ENCODE data around the gene PTPRM.

PTPRM gene

GRCh38 chr18:8272254-8272653 lies 705.1 kb downstream of the PTPRM start:
- no peak overlapping the region for H3K27ac ChIP-seq (ENCODE audit: low read length, poor library complexity, severe bottlenecking)
- no peak overlapping the region for H2BK5ac ChIP-seq (ENCODE audit: low read depth, low read length, poor library complexity, severe bottlenecking)
- no peak overlapping the region for H3K4me3 ChIP-seq (ENCODE audit: insufficient read depth in 1 of 2, low read depth in 1 of 2, low read length in 2 of 2)
- no peak overlapping the region for H2BK15ac ChIP-seq (ENCODE audit: low read depth, poor library complexity, severe bottlenecking)
- no peak overlapping the region for H3K9ac ChIP-seq (ENCODE audit: low read length)
- H3K9me3 ChIP-seq (ENCODE audit: control insufficient read depth, low read length) = no peaks in the 10 kb centered on the region
- no peak overlapping the region for H3K18ac ChIP-seq (ENCODE audit: low read depth in 1 of 2, low read length in 2 of 2)
- no peak overlapping the region for H3K4ac ChIP-seq (ENCODE audit: low read depth in 1 of 2, low read length in 2 of 2)
- no peak overlapping the region for H4K8ac ChIP-seq (ENCODE audit: low read length)
- H2BK120ac ChIP-seq (ENCODE audit: low read depth, low read length) = no peak overlapping the region
- H3K23ac ChIP-seq (ENCODE audit: low read length in 2 of 2) = no peak overlapping the region
- H3K14ac ChIP-seq (ENCODE audit: low read length in 2 of 2) = no peak overlapping the region
- no peak overlapping the region for H4K91ac ChIP-seq (ENCODE audit: low read length)
- H3K4me1 ChIP-seq (ENCODE audit: control insufficient read depth, insufficient read depth, low read depth, low read length) = no peaks in the 10 kb centered on the region
- peaks cover 8% of the 10 kb centered on the region for H3K79me1 ChIP-seq (replicated peaks; ENCODE audit: low read length, poor library complexity, severe bottlenecking)
- no peak overlapping the region for H2BK12ac ChIP-seq (ENCODE audit: low read length in 2 of 2)
- no peak overlapping the region for H2AFZ ChIP-seq (ENCODE audit: low read depth, low read length)
- H3K36me3 ChIP-seq (ENCODE audit: control insufficient read depth in 1 of 2, insufficient read depth in 2 of 2, low read depth in 1 of 2, low read length in 2 of 2) = no peaks in the 10 kb centered on the region
- no peak overlapping the region for H3K4me2 ChIP-seq (ENCODE audit: low read length, poor library complexity, severe bottlenecking)
- no peak overlapping the region for H2AK5ac ChIP-seq (ENCODE audit: low read length, severe bottlenecking)
- no peak for DNase-seq
- H3K27me3 ChIP-seq (ENCODE audit: control insufficient read depth in 1 of 2, insufficient read depth in 1 of 2, low read length in 2 of 2) = no peaks in the 10 kb centered on the region

GRCh38 chr18:8274370-8274769 lies 707.3 kb downstream of the PTPRM start:
- no peaks in the 10 kb centered on the region for H3K27me3 ChIP-seq (ENCODE audit: control insufficient read depth in 1 of 2, insufficient read depth in 1 of 2, low read length in 2 of 2)
- H2BK12ac ChIP-seq (ENCODE audit: low read length in 2 of 2) = no peak overlapping the region
- WGBS = 91% methylated on average over 1 of the region's 1 CpG
- no peak overlapping the region for H4K91ac ChIP-seq (ENCODE audit: low read length)
- H2AK5ac ChIP-seq (ENCODE audit: low read length, severe bottlenecking) = no peak overlapping the region
- no peak overlapping the region for H3K4me2 ChIP-seq (ENCODE audit: low read length, poor library complexity, severe bottlenecking)
- H3K27ac ChIP-seq (ENCODE audit: low read length, poor library complexity, severe bottlenecking) = no peak overlapping the region
- no peak overlapping the region for H2BK120ac ChIP-seq (ENCODE audit: low read depth, low read length)
- H3K9ac ChIP-seq (ENCODE audit: low read length) = no peak overlapping the region
- no peak overlapping the region for H4K8ac ChIP-seq (ENCODE audit: low read length)
- no peak overlapping the region for H3K4me3 ChIP-seq (ENCODE audit: insufficient read depth in 1 of 2, low read depth in 1 of 2, low read length in 2 of 2)
- no peak overlapping the region for H2BK5ac ChIP-seq (ENCODE audit: low read depth, low read length, poor library complexity, severe bottlenecking)
- H3K4ac ChIP-seq (ENCODE audit: low read depth in 1 of 2, low read length in 2 of 2) = no peak overlapping the region
- no peaks in the 10 kb centered on the region for H3K4me1 ChIP-seq (ENCODE audit: control insufficient read depth, insufficient read depth, low read depth, low read length)
- H3K36me3 ChIP-seq (ENCODE audit: control insufficient read depth in 1 of 2, insufficient read depth in 2 of 2, low read depth in 1 of 2, low read length in 2 of 2) = no peaks in the 10 kb centered on the region
- H3K14ac ChIP-seq (ENCODE audit: low read length in 2 of 2) = no peak overlapping the region
- no peak for DNase-seq
- no peak overlapping the region for H2AFZ ChIP-seq (ENCODE audit: low read depth, low read length)
- no peak overlapping the region for H3K23ac ChIP-seq (ENCODE audit: low read length in 2 of 2)
- no peaks in the 10 kb centered on the region for H3K9me3 ChIP-seq (ENCODE audit: control insufficient read depth, low read length)
- H3K18ac ChIP-seq (ENCODE audit: low read depth in 1 of 2, low read length in 2 of 2) = no peak overlapping the region
- H3K79me1 ChIP-seq (replicated peaks; ENCODE audit: low read length, poor library complexity, severe bottlenecking) = peaks cover 9% of the 10 kb centered on the region
- H2BK15ac ChIP-seq (ENCODE audit: low read depth, poor library complexity, severe bottlenecking) = no peak overlapping the region

- 86% methylated on average over 2 of the region's 3 CpGs for WGBS
- H3K14ac ChIP-seq (ENCODE audit: low read length in 2 of 2) = no peak overlapping the region
- no peak overlapping the region for H3K23ac ChIP-seq (ENCODE audit: low read length in 2 of 2)
- H3K18ac ChIP-seq (ENCODE audit: low read depth in 1 of 2, low read length in 2 of 2) = no peak overlapping the region
- H3K4me3 ChIP-seq (ENCODE audit: insufficient read depth in 1 of 2, low read depth in 1 of 2, low read length in 2 of 2) = no peak overlapping the region
- H3K79me1 ChIP-seq (replicated peaks; ENCODE audit: low read length, poor library complexity, severe bottlenecking) = peaks cover 12% of the 10 kb centered on the region
- no peak overlapping the region for H3K4me2 ChIP-seq (ENCODE audit: low read length, poor library complexity, severe bottlenecking)
- no peaks in the 10 kb centered on the region for H3K27me3 ChIP-seq (ENCODE audit: control insufficient read depth in 1 of 2, insufficient read depth in 1 of 2, low read length in 2 of 2)
- H3K27ac ChIP-seq (ENCODE audit: low read length, poor library complexity, severe bottlenecking) = no peak overlapping the region
- H2BK120ac ChIP-seq (ENCODE audit: low read depth, low read length) = no peak overlapping the region
- DNase-seq = no peak
- no peaks in the 10 kb centered on the region for H3K4me1 ChIP-seq (ENCODE audit: control insufficient read depth, insufficient read depth, low read depth, low read length)
- no peak overlapping the region for H3K4ac ChIP-seq (ENCODE audit: low read depth in 1 of 2, low read length in 2 of 2)
- no peak overlapping the region for H2AK5ac ChIP-seq (ENCODE audit: low read length, severe bottlenecking)
- no peak overlapping the region for H2BK12ac ChIP-seq (ENCODE audit: low read length in 2 of 2)
- H2BK15ac ChIP-seq (ENCODE audit: low read depth, poor library complexity, severe bottlenecking) = no peak overlapping the region
- H3K9ac ChIP-seq (ENCODE audit: low read length) = no peak overlapping the region
- no peak overlapping the region for H4K8ac ChIP-seq (ENCODE audit: low read length)
- no peak overlapping the region for H2BK5ac ChIP-seq (ENCODE audit: low read depth, low read length, poor library complexity, severe bottlenecking)
- H3K9me3 ChIP-seq (ENCODE audit: control insufficient read depth, low read length) = no peaks in the 10 kb centered on the region
- H4K91ac ChIP-seq (ENCODE audit: low read length) = no peak overlapping the region
- H2AFZ ChIP-seq (ENCODE audit: low read depth, low read length) = no peak overlapping the region
- peaks cover 0 to 2% of the 10 kb centered on the region in 2 experiments for H3K36me3 ChIP-seq (ENCODE audit: control insufficient read depth in 1 of 2, insufficient read depth in 2 of 2, low read depth in 1 of 2, low read length in 2 of 2)
Measured at GRCh38 chr18:8276406-8276805, 709.3 kb downstream of the PTPRM start.

- Histone ChIP-seq H4K8ac (ENCODE audit: low read length) (no peak overlapping the region), H2AK5ac (ENCODE audit: low read length, severe bottlenecking) (no peak overlapping the region), H3K27ac (ENCODE audit: low read length, poor library complexity, severe bottlenecking) (no peak overlapping the region), H3K36me3 (ENCODE audit: control insufficient read depth in 1 of 2, insufficient read depth in 2 of 2, low read depth in 1 of 2, low read length in 2 of 2) (peaks cover 0 to 2% of the 10 kb centered on the region in 2 experiments), H3K14ac (ENCODE audit: low read length in 2 of 2) (no peak overlapping the region), H3K4ac (ENCODE audit: low read depth in 1 of 2, low read length in 2 of 2) (no peak overlapping the region), H3K18ac (ENCODE audit: low read depth in 1 of 2, low read length in 2 of 2) (no peak overlapping the region), H3K4me1 (ENCODE audit: control insufficient read depth, insufficient read depth, low read depth, low read length) (no peaks in the 10 kb centered on the region), H4K91ac (ENCODE audit: low read length) (no peak overlapping the region), H2BK15ac (ENCODE audit: low read depth, poor library complexity, severe bottlenecking) (no peak overlapping the region), H3K9me3 (ENCODE audit: control insufficient read depth, low read length) (no peaks in the 10 kb centered on the region), H3K9ac (ENCODE audit: low read length) (no peak overlapping the region), H3K23ac (ENCODE audit: low read length in 2 of 2) (no peak overlapping the region), H3K27me3 (ENCODE audit: control insufficient read depth in 1 of 2, insufficient read depth in 1 of 2, low read length in 2 of 2) (no peaks in the 10 kb centered on the region), H2BK5ac (ENCODE audit: low read depth, low read length, poor library complexity, severe bottlenecking) (no peak overlapping the region), H3K79me1 (replicated peaks; ENCODE audit: low read length, poor library complexity, severe bottlenecking) (peaks cover 12% of the 10 kb centered on the region), H2AFZ (ENCODE audit: low read depth, low read length) (no peak overlapping the region), H3K4me3 (ENCODE audit: insufficient read depth in 1 of 2, low read depth in 1 of 2, low read length in 2 of 2) (no peak overlapping the region), H3K4me2 (ENCODE audit: low read length, poor library complexity, severe bottlenecking) (no peak overlapping the region), H2BK120ac (ENCODE audit: low read depth, low read length) (no peak overlapping the region), H2BK12ac (ENCODE audit: low read length in 2 of 2) (no peak overlapping the region)
- WGBS = no CpG with 5 or more reads among the region's 1 CpG
- no peak for DNase-seq
Measured at GRCh38 chr18:8277270-8277669, 710.2 kb downstream of the PTPRM start.

Measured in mesenchymal stem cell (in vitro differentiated cells and primary cell).